PC-9 (cell line): Measurements from ENCODE around the gene LRRC4C. TPM values are rescaled to one million over a fixed set of nuclear protein-coding genes. Genes with fewer than 3 reads are reported as not detected.
"Not testable (repeated sequence)": the region's sequence is repeated elsewhere in the genome, so short reads cannot be mapped to it uniquely, and the experiment has no call there.

Experiments used
- BruUV-seq: library from RNA; stranded (reverse); fragments of 400-500 nt; replicated peaks from 2 replicates; lab custom pipeline; 2021; lab: Mats Ljungman, UMichigan
- CTCF ChIA-PET: fragments of 300-600 bp; sonication (Branson Sonifier 250); formaldehyde crosslinking; loops from one replicate; lab custom pipeline; 2022; ENCODE audit warnings: antibody characterized with exemption; lab: Charles Lee
- POLR2A ChIA-PET: fragments of 300-600 bp; sonication (Branson Sonifier 250); formaldehyde crosslinking; loops from one replicate; lab custom pipeline; 2022; ENCODE audit warnings: antibody characterized with exemption; ENCODE audit not compliant: unreplicated experiment; lab: Charles Lee
- DNase-seq, 2 experiments: peaks; one replicate each; pipeline versions ENCODE4 v3.0.0 to v3.0.0-alpha.2; 2015 to 2022; ENCODE audit warnings: mixed read lengths in 1 of 2
- H2AFZ ChIP-seq: fragments of 200-600 bp; sonication (generic); 2 replicates; pipeline ENCODE4 v1.8.1; 2017; ENCODE audit warnings: antibody characterized with exemption
- H3F3A ChIP-seq: fragments of 200-600 bp; sonication (generic); 2 replicates; pipeline ENCODE4 v1.8.1; 2017; ENCODE audit warnings: antibody characterized with exemption, mild to moderate bottlenecking, low read depth; ENCODE audit not compliant: insufficient read depth
- H3K27ac ChIP-seq: fragments of 200-600 bp; sonication (generic); 2 replicates; pipeline ENCODE4 v1.6.1; 2016; ENCODE audit warnings: mixed run types
- H3K27me3 ChIP-seq: fragments of 200-600 bp; sonication (generic); 2 replicates; pipeline ENCODE4 v1.6.1; 2016; ENCODE audit warnings: low read depth, mixed run types; ENCODE audit not compliant: insufficient read depth
- H3K36me3 ChIP-seq: fragments of 200-600 bp; sonication (generic); 2 replicates; pipeline ENCODE4 v1.6.1; 2016; ENCODE audit warnings: low read depth, mixed run types
- H3K4me1 ChIP-seq: fragments of 200-600 bp; sonication (generic); replicated peaks from 2 replicates; pipeline ENCODE4 v1.6.1; 2016; ENCODE audit warnings: mixed run types; ENCODE audit not compliant: insufficient read depth
- H3K4me2 ChIP-seq: fragments of 200-600 bp; sonication (generic); 2 replicates; pipeline ENCODE4 v1.6.1; 2017; ENCODE audit warnings: mixed run types
- H3K4me3 ChIP-seq: fragments of 200-600 bp; sonication (generic); 2 replicates; pipeline ENCODE4 v1.6.1; 2016; ENCODE audit warnings: mixed run types
- H3K79me2 ChIP-seq: fragments of 200-600 bp; sonication (generic); 2 replicates; pipeline ENCODE4 v1.6.1; 2017; ENCODE audit warnings: low read depth, mixed run types
- H3K9me2 ChIP-seq: fragments of 200-600 bp; sonication (generic); 2 replicates; pipeline ENCODE4 v1.8.1; 2017; ENCODE audit warnings: mild to moderate bottlenecking; ENCODE audit not compliant: insufficient read depth
- H3K9me3 ChIP-seq: fragments of 200-600 bp; sonication (generic); 2 replicates; pipeline ENCODE4 v1.8.1; 2016; ENCODE audit warnings: low read depth; ENCODE audit not compliant: insufficient read depth
- H4K20me1 ChIP-seq: fragments of 200-600 bp; sonication (generic); 2 replicates; pipeline ENCODE4 v1.8.1; 2017; ENCODE audit not compliant: insufficient read depth
- CTCF ChIP-seq: fragments of 200-600 bp; sonication (generic); conservative IDR thresholded peaks from 2 replicates; pipeline ENCODE4 v1.6.1; 2017; ENCODE audit warnings: mixed run types, antibody characterized with exemption, mild to moderate bottlenecking, moderate library complexity
- EZH2 ChIP-seq: fragments of 200-600 bp; sonication (generic); IDR thresholded peaks from 2 replicates; pipeline ENCODE4 v1.8.0; 2017; ENCODE audit warnings: antibody characterized with exemption, low read depth
- intact Hi-C: fragments of 100-400 bp; cut with micrococcal nuclease; formaldehyde crosslinking; loops from one replicate; pipeline ENCODE4 v1.10.0; 2022; ENCODE audit not compliant: unreplicated experiment
- total RNA-seq: library from RNA; stranded (reverse); gene quantifications from 2 replicates; pipeline ENCODE4 v1.2.3, GENCODE V29; 2021

The LRRC4C gene
- total RNA-seq, 1 experiment from 2014 or later = not detected

GRCh38 chr11:40877981-40878380 lies 581.5 kb downstream of the LRRC4C start:
- no peak overlapping the region for H3K27ac ChIP-seq
- H3F3A ChIP-seq = no peaks in the 10 kb centered on the region
- no peaks in the 10 kb centered on the region for H3K9me3 ChIP-seq
- H3K27me3 ChIP-seq = no peaks in the 10 kb centered on the region
- no peak overlapping the region for H2AFZ ChIP-seq
- BruUV-seq = no TSS peak
- CTCF ChIA-PET = no interaction called here
- intact Hi-C loops = no loop called here
- no peak overlapping the region for H3K4me3 ChIP-seq
- H3K4me1 ChIP-seq = no peaks in the 10 kb centered on the region
- TF ChIP-seq EZH2 = no peak
- H3K9me2 ChIP-seq = no peaks in the 10 kb centered on the region
- no peak for DNase-seq
- POLR2A ChIA-PET = interaction anchor here (0.6 kb wide), 1 partner anchor 1838 kb away, joined by 4 read pairs; no protein-coding TSS in a partner anchor
- H3K36me3 ChIP-seq = no peaks in the 10 kb centered on the region
- no peak overlapping the region for H3K4me2 ChIP-seq
- no peaks in the 10 kb centered on the region for H3K79me2 ChIP-seq
- no peaks in the 10 kb centered on the region for H4K20me1 ChIP-seq

- POLR2A ChIA-PET = no interaction called here
- Histone ChIP-seq H3F3A (no peaks in the 10 kb centered on the region), H3K4me1 (no peaks in the 10 kb centered on the region), H3K9me2 (no peaks in the 10 kb centered on the region), H3K27me3 (no peaks in the 10 kb centered on the region), H3K36me3 (no peaks in the 10 kb centered on the region), H3K27ac (no peak overlapping the region), H3K4me3 (no peak overlapping the region), H3K9me3 (no peaks in the 10 kb centered on the region), H4K20me1 (no peaks in the 10 kb centered on the region), H3K4me2 (no peak overlapping the region), H3K79me2 (no peaks in the 10 kb centered on the region), H2AFZ (no peak overlapping the region)
- TF ChIP-seq EZH2 = no peak
- BruUV-seq = no TSS peak
- DNase-seq = no peak
- CTCF ChIA-PET = no interaction called here
- intact Hi-C loops = no loop called here
Measured at GRCh38 chr11:40877256-40877655, 582.2 kb downstream of the LRRC4C start.

GRCh38 chr11:40867991-40868632 lies 591.3 kb downstream of the LRRC4C start:
- no peak overlapping the region for H3K4me3 ChIP-seq
- no peaks in the 10 kb centered on the region for H3K9me2 ChIP-seq
- intact Hi-C loops = no loop called here
- H3K79me2 ChIP-seq = no peaks in the 10 kb centered on the region
- H3K4me2 ChIP-seq = no peak overlapping the region
- H2AFZ ChIP-seq = no peak overlapping the region; the same call in 1 of the 2 replicates
- no peak for DNase-seq
- TF ChIP-seq CTCF (no peak), EZH2 (no peak)
- no peaks in the 10 kb centered on the region for H3K36me3 ChIP-seq
- no peaks in the 10 kb centered on the region for H3K9me3 ChIP-seq
- H3K4me1 ChIP-seq = no peaks in the 10 kb centered on the region
- H3K27me3 ChIP-seq = no peaks in the 10 kb centered on the region
- no peaks in the 10 kb centered on the region for H3F3A ChIP-seq
- POLR2A ChIA-PET = no interaction called here
- no peaks in the 10 kb centered on the region for H4K20me1 ChIP-seq
- no TSS peak for BruUV-seq
- CTCF ChIA-PET = no interaction called here
- H3K27ac ChIP-seq = no peak overlapping the region

GRCh38 chr11:40857754-40858153 lies 601.7 kb downstream of the LRRC4C start:
- H3K27ac ChIP-seq, BruUV-seq, H3K4me2 ChIP-seq, H4K20me1 ChIP-seq, H3K4me1 ChIP-seq, H3K79me2 ChIP-seq, H3K27me3 ChIP-seq, POLR2A ChIA-PET, H3K4me3 ChIP-seq, H3F3A ChIP-seq, CTCF ChIA-PET, H2AFZ ChIP-seq, H3K9me2 ChIP-seq, H3K9me3 ChIP-seq, DNase-seq, intact Hi-C loops, H3K36me3 ChIP-seq: not testable (repeated sequence)
